CD4-positive, alpha-beta T cell treated with Interleukin-17A for 1 hour (primary cell): ENCODE data around the gene KRT222.

Experiments used
- DNase-seq: peaks from one replicate; pipeline ENCODE4 v3.0.0-alpha.2; 2020

The KRT222 gene

DNA sequence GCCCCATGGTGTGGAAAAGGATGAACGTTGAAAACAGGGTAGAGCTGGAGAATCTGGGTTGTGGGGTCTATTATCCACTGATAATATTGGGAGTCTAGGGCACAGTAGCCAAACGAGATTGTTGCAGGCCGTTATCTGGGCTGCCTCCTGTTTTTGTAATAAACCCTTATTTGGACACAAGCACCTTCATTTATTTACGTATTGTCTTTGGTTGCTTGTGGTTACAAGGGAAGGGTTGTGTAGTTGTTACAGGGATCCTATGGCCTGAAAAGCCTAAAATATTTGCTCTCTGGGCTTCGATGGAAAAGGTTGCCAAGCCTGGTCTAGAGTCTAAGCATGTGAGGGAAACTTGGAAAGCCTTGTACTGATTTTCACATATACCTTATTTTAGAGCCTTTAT lies 13.0 kb downstream of the KRT222 start:
- DNase-seq: no peak

DNA sequence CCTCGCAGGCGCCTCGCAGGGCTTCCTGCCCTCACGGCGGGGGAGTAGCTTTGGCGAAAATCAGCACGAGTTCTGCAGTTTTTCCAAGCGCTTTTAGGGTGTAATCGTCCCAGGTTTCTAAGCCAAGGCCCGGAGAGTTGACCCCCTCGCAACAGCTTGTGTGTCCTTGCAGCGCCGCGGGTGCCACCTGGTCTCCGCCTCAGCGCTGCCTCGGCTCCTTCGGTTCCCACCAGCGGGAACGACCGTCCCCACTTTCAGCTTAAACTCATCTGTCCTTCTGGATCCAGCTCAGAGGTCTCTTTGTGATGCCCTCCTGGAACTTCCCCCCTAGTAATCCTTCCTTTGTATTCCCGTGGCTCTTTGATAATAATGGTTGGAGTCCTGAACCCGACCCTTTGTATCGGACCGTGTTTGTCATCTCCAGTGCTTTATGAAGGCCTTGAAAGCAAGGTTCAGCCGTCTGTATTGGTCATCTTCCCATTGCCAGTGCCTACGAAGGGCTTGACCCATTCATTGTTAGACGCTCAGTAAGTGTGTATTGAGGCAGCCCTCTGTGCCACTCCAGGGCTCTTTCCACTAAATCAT lies 16.5 kb downstream of the KRT222 start:
- no peak for DNase-seq

DNA sequence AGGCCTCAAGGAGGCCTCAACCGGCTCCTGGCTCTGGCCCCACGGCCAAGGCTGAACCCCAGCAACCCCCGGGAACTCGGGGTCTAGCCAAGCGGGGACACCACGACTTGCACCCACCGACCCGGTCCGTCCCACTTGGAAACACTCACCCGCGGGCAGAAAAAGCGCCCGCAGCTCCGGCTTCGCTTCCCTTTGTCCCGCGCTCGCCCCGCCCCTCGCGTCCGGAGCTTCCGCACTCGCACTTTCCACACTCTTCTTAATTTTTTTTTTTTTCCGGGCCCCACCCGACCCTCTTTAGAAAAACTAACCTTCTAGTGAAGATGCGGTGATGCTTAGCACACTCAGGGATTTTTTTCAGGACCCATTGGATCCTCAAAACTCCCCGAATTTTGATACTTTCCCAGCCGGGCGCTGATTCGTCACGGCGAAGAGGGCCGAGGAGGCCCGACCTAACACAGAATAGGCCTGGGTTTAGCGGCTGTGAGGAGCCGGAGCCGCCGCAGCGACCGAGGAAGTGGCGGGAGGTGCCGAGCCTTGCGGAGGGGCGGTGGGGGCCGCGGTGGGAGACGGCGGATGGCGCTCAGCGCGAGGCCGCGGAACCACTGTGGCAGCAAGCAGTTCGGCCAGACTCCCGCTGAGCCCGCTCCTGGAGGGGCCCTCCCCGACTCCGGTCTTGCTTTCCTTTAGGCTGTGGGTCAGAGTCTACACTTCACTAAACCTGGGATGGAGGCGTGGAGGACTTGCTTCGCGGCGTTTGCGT lies 17.2 kb downstream of the KRT222 start, which contains the start of gene SMARCE1:
TSS of gene SMARCE1 (minus strand) at position 195 of the 760 bp plus-strand sequence. CDS start 2,016 bp downstream, outside the sequence.
- peak; percentile 83 for DNase-seq

DNA sequence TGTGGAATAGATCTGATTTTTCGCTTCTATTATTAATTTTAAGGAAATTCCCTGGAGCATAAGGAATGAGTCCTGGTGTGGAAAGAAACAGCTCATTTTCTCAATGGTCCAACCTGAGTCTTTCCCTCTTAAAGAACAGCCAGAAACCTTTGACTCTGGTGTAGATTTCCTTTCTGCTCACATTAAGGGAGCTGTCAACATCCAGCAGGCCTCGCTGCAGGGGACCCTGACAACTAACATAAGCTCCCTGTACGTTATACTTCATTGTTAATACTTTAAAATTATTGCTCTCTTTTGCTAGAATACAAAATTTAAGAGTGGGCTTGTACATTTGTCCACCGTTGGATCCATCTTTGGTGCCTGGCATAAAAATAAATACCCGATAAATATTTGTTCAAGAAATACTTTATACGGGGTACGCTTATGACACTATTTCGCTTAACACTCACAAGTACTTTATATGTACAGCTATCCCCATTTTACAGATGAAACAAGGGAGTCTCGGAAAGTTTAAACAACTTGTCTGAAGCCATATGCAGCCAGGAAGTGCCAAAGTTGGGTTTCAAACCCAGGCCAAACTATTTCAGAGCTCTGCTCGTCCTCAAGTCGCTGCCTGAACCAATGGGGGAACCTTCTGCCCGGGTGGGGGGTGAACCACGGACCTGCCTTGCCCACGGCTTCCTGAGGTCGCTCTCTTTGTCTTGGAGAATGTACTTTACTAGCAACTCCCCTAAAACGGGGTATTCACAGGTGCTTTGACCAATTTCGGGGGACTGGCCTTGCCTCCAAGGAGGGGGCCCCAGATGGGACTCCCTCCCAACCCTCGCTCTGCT lies 18.0 kb downstream of the KRT222 start:
- no peak for DNase-seq

DNA sequence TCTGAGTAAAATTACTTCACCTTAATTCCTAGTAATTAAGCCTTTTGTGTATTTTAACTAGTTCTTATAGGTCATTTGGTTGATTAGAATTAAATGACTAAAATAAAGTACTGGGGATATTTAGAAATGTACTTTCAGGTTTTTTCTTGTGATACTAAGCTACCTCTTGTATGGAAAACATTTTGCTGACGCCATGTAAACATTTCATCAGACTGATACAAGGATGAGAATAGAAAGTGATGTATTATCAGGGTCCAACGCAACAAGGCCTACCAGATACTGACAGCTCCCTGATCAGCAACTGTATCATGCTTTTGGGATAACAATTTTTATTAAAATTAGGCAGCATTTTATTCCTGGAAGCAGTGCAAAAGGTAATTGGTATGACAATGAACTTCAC lies 19.0 kb downstream of the KRT222 start:
- no peak for DNase-seq

DNA sequence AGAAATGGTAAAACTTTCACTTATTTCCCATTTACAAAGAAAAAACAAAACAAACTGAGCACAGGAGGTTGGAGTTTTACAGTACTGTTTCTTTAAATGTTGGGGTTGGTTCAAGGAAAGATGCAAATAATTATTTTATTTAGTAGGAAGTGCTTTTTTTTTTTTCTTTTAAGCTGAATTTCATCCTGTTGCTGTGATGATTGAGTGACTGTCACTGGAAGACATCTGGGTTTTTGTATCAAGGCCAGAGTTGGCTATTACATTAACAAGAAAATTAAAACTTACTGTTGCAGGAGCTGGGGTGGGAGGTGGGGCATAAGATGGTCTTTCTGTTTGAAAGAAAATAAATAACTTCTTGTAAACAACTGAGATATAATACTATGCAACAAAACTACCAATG lies 19.7 kb downstream of the KRT222 start:
- DNase-seq: no peak

DNA sequence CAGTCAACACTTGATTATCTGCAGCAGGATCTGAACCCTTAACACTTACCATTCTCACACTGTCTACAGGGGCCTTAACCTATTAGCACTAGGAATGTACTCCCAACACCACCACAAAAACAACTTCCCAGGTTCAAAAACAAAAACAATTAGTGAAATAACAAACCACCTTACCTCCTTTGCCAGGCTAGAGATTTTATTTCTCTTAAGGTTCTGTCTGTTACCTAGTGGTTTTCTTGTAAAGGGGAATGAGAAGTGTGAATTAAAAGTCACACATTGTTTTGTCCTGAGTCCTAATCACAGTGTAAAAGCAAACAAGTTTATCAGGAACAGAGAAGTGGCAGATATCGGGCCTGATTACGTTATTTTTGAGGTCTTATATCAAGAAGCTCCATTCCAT lies 27.0 kb downstream of the KRT222 start:
- DNase-seq: no peak

DNA sequence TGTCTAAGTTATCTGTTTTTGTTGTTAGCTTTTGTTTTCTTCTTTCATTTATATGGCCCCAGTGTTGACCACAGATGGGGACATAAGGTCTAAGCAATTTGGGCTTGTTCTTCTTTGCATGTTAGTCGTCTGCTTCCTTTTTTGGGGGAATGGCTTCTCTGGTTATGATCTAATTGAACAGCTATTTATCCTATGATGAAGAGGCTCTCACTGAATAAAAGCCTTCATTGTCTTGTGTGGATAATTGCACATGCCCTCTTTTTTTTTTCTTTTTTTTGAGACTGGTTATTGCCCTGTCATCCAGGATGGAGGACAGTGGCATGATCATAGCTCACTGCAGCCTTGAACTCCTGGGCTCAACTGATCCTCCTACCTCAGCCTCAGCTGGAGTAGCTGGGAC lies 31.1 kb downstream of the KRT222 start:
- DNase-seq: no peak

DNA sequence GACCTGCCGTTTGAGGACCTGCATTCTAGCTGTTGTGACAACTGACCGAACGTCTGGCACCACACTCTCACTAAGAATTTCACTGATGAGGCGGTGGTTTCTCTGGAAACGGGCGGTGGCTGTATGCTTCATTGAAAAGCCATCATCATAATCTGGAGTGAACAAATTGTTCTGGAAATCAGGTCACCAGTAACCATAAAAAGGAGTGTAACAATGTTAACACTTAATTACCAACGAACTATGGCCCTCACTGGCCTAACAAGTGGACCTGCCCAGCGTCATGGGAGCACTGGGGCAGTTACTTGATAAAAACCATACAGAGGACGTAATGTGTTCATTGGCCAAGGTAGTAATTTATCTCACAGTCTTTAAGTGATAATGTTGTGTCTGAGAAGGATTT lies 32.8 kb downstream of the KRT222 start:
- DNase-seq: no peak

DNA sequence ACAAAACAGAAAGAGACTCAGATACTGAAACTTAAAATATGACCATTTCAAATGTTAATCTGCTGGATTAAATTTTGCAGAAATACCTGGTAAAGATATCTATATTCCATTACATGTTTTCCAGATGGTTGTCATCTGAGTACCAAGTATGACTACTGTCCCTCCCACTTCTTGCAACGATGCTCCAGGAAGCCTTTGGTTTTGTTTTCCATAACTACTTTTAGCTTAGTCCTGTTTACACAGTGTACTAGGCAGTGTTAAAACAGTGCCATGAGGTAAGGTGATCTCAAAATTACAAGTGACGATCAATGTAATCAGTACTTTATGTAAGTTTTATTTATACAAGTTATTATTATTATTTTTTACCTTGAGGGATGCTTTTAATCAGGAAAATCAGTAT lies 35.1 kb downstream of the KRT222 start:
- no peak for DNase-seq

DNA sequence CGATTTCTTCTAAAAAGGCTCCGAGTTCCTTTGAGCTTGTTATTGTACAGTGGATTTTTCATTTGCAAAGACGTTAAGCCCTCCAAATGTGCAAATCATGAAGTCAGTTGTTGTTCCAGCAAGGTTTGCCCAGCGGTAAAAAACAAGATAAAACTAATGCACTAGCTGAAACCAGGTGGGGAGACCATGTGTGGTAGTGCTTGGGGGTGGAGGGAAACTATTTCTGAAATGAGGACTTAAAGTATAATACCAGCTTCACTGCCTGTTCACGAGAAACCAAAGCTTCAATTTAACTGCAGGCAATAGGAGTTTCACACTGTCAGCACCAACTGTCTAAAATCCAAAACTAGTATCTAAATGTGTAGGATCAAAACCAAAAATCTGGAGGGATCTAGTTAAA lies 39.7 kb downstream of the KRT222 start:
- no peak for DNase-seq

DNA sequence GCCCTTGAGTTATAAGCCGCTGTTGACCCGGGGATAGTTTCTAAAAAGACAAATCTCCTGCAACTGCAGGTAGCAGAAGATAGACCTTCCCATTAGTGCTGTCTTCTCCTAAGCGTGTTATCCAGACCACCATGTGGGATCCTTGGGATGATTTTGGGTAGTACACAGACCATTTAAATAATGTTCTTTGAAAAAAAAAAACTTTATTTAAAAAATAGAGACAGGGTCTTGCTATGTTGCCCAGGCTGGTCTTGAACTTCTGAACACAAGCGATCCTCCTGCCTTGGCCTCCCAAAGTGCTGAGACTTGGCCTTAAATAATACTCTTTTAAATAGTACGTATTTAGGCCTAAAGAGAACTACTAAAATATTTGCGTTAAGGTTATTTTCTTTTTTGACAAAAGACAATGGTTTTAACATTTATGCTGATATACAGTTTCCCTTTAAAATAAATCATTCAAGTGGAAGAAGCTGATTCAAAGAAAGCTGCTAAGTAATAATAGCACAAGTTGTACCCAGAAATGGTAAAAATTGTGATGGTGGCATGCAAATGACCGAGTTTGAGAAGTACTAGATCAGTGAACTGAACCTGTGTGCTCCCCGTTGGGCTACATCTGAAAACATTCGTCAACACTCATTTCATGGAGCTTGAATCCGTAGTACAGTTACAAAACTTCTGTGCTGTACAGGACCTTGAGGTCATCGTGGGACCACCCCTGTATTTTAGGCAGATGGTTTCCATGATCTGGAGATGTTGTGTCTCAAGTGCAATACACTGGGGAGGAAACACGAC lies 41.4 kb downstream of the KRT222 start:
- DNase-seq: no peak

DNA sequence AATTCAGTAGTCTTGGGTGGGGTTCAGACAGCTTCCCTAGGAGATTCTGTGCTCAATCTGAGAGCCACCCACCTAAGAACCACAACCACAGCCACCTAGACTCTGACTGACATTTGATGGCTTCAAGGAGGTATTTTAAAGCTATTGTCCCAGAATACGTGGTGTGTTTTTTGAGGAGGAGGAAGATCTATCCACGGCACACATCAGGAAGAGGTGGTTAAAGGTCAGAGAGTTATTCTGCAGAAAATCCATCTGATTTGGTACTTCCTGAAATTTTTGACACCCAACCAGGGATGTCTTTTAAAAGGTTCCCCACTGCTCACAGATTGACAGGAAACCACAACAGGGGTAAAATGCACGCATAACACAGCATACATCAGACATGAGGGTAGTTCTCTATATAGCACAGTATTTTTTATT lies 42.5 kb downstream of the KRT222 start:
- peak; percentile 48 for DNase-seq

DNA sequence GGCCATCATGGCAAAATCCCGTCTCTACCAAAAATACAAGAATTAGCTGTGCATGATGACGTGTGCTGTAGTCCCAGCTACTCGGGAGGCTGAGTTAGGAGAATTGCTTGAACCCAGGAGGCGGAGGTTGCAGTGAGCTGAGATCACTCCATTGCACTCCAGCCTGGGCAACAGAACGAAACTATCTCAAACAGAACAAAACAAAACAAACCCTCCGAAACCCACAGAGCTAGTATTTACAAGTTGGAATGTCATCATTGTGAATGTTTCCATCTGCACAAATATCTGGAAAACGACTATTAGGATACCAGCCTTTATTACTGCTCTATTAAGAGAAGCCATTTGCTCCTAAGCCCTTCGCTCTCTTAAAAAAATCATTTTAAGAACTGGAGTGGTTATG lies 43.4 kb downstream of the KRT222 start:
- no peak for DNase-seq

DNA sequence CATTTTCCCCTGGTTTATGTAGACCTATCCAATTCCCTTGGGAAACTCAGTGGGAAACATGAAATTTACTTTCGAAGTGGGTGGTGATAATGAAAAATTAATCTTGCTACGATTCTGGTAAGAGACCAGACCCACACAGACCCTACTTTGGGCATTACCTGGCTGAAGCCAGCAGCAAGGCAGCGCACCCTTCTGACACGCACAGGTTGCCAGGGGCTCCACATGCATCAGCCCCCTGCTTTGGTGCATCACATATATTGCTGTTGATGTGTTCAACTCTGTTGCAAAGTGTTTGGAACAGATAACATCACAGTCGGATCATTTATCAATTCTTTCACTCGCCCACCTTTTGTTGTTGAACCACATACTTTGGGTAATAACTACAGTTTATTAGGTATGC lies 44.0 kb downstream of the KRT222 start:
- DNase-seq: no peak

DNA sequence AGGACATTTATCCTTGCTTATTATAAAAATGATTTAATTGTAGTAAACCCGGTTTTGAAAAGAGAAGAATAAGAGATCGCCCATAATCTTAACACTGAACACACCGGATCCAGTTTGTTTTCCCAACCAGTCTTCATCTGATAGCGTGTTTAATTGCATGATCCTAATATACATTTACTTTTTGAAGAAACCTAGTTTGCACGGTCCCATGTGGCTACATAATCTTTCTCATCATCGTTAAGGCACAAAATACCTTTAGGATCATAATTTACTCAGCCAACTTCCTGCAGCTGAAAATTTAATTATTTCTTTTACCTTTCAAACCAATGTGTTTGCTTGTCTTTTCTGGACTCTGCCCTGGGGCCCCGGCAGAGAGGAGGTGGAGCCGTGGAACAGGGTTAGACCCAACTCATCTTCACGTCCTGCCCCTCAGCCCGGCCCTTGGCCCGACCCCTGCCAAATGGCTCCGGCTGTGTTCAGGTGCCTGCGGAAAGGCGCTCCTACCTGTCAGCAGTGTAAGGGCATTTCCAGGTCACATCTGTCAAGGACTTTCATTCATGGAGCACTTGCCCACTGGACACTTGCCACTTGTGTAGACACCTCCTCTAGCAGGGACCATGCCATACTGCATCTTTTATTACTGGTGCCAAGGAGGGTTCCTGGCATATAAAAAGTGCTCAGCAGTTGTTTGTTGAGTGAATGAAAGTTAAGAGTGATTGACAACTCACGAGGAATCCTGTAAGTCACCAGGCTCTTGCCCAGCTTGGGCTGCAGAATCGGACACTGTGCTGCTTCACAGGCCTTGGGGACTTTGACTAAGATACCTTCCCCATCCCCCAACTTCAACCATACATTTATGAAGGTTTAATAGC lies 46.0 kb downstream of the KRT222 start:
- DNase-seq: no peak

DNA sequence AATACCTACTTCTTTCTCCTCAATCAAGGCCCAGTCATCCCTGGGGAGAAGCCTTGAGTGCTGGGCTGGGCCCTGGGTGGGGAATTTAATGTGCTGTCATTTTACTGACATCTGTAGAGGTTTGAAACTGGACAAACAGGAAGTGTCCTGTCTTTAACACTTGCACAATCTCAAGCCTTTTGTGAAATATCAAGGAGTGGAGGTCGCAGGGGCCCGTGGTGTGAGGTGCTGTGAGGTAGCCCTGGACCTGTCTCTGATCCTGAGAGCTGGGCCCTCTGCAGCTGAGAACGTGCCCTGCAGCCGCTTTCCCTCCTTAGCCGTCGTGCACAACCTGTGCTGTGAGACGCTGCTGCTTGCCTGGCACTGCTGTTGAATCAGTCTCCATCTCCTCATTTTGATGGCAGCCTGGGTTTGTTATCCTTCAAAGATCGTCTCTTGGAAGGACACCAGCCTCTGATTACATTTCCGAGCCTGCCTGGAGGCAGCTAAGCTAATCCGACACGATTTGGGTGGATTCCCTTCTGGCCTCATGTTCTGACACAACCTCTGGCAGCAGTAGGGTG lies 47.2 kb downstream of the KRT222 start:
- no peak for DNase-seq

DNA sequence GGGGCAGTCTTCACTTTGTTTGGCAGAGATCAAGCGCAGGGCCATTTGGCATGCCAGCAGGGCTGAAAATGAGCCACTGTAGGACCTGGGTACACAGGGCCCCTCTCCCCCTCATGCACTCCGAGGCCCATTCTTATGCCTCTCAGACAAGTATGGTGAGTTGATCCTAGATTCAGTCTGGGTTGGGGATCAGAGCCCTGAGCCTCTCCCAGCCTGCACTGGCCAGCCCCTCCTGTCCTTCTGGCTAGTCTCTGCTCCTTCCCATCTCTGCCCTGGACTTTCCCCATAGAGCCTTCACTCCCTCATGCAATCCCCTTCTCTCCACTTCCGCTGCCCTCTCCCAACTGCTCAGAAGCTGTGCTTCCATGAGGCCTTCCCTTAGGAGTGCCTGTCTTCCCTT lies 48.4 kb downstream of the KRT222 start:
- DNase-seq: no peak

DNA sequence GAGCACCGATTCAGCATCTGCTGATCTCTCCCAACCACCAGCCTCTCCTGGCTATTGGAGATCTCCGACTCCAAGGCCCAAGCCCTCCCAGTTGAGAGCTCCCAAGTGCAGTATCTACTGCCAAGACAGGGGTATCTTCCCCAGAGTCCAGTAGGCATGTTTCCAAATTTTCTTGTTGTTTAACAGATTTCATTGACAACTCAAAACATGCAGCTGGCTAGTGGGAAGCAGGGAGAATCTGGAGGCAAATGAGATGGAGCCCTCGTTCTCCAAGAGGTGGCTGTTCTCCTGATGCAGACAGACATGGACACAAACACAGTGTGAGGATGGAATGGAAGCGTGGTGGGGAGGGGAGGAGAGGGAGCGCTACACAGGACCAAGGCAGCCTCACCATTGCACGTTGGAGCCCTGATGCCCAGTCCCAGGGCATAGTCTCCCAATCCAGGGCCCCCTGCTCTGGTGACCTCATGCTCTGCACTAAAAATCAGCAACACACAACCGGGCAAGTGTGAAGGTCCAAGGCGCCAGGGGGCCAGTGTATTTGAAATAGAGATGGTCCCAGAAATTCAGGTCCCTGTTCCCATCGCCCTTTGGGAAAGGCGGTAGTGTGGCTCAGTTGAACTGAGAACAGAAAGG lies 49.0 kb downstream of the KRT222 start:
- no peak for DNase-seq

DNA sequence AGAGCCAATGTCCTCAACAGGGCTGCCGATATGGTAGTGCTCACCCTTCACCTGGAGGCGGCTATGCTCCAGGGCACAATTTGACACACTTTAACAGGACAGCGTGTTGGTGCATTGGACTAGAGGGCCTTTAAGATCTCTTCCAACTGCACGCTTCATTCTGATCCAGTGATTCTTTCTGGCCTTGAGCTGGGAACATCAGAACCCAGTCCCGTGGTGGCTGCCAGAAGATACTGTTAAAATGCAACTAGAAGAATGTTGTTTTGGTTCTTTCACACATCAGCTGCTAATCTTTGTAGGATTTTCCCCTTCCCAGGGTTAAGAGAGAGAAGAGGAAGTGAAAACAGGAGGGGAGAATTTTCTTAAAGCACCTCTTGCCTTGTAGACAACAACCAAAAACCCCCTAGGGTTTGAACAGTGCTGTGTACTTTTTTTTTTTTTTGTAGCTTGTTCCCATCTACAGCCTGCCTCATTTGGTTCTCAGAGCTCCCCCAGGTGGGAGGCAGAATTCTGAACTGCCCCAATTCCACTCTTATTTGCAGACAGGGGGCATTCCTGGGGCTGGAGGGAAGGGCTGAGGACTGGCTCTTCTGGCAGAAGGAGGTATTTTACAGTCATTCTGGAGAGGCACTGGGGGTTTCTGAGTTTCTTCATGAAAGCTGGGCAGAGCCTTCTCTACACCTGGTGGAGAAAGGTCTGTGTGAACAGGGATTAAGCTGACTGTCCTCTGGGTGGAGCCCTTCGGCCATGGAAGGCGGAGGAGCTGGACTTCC lies 49.7 kb downstream of the KRT222 start:
- DNase-seq: peak; percentile 72
